SK-N-SH treated with all-trans-retinoic acid at 6 μM for 48 hours (cell line): ENCODE measurements around the gene LSM3.

Experiments used
- ATAC-seq: fragments of 200-7000 bp; cut with Tn5 transposase; 3 replicates; pipeline ENCODE4 v1.9.1; 2020; ENCODE audit warnings: mild to moderate bottlenecking, moderate library complexity
- ARNTL ChIP-seq: fragments of 450-650 bp; formaldehyde crosslinking; IDR thresholded peaks from 2 replicates; pipeline ENCODE4 v1.5.0; 2020; ENCODE audit warnings: low read depth, mild to moderate bottlenecking, moderate library complexity, borderline replicate concordance
- BACH2 ChIP-seq: fragments of 250-450 bp; sonication (Bioruptor Pico); IDR thresholded peaks from 2 replicates; pipeline ENCODE4 v1.9.0; 2021; ENCODE audit warnings: mild to moderate bottlenecking, borderline replicate concordance
- CREB5 ChIP-seq: fragments of 250-450 bp; sonication (Bioruptor Pico); IDR thresholded peaks from 2 replicates; pipeline ENCODE4 v1.5.1; 2020; ENCODE audit warnings: low read depth, mild to moderate bottlenecking, moderate library complexity
- CSDC2 ChIP-seq: fragments of 250-450 bp; sonication (Bioruptor Pico); IDR thresholded peaks from 2 replicates; pipeline ENCODE4 v1.5.0; 2020; ENCODE audit warnings: mild to moderate bottlenecking, moderate library complexity
- CSRNP3 ChIP-seq: fragments of 250-450 bp; sonication (Bioruptor Pico); IDR thresholded peaks from 2 replicates; pipeline ENCODE4 v1.5.1; 2021; ENCODE audit warnings: mild to moderate bottlenecking, moderate library complexity
- ESRRG ChIP-seq: fragments of 250-450 bp; sonication (Bioruptor Pico); IDR thresholded peaks from 2 replicates; pipeline ENCODE4 v1.6.1; 2021; ENCODE audit warnings: mild to moderate bottlenecking
- GLIS3 ChIP-seq: fragments of 250-450 bp; sonication (Bioruptor Pico); IDR thresholded peaks from 2 replicates; pipeline ENCODE4 v1.5.0; 2020; ENCODE audit warnings: mild to moderate bottlenecking, moderate library complexity
- ISL1 ChIP-seq: fragments of 250-450 bp; sonication (Bioruptor Pico); IDR thresholded peaks from 2 replicates; pipeline ENCODE4 v2.1.2; 2022; ENCODE audit warnings: mild to moderate bottlenecking, moderate library complexity
- OSR1 ChIP-seq: fragments of 250-450 bp; sonication (Bioruptor Pico); IDR thresholded peaks from 2 replicates; pipeline ENCODE4 v1.8.0; 2022; ENCODE audit warnings: moderate library complexity, mild to moderate bottlenecking, inconsistent platforms
- RARB ChIP-seq: fragments of 250-450 bp; sonication (Bioruptor Pico); IDR thresholded peaks from 2 replicates; pipeline ENCODE4 v1.8.0; 2021; ENCODE audit warnings: mild to moderate bottlenecking, moderate library complexity
- SNAI2 ChIP-seq: fragments of 250-450 bp; sonication (Bioruptor Pico); IDR thresholded peaks from 2 replicates; pipeline ENCODE4 v1.5.0; 2020; ENCODE audit warnings: mild to moderate bottlenecking, moderate library complexity
- TCF4 ChIP-seq: fragments of 250-450 bp; sonication (Bioruptor Pico); IDR thresholded peaks from 2 replicates; pipeline ENCODE4 v1.8.0; 2021; ENCODE audit warnings: mild to moderate bottlenecking, moderate library complexity, borderline replicate concordance
- TOX ChIP-seq: fragments of 250-450 bp; sonication (Bioruptor Pico); IDR thresholded peaks from 2 replicates; pipeline ENCODE4 v1.8.0; 2021; ENCODE audit warnings: mild to moderate bottlenecking, moderate library complexity, borderline replicate concordance
- ZC3H10 ChIP-seq: fragments of 250-450 bp; sonication (Bioruptor Pico); IDR thresholded peaks from 2 replicates; pipeline ENCODE4 v1.5.1; 2021; ENCODE audit warnings: mild to moderate bottlenecking, moderate library complexity
- ZFP3 ChIP-seq: fragments of 250-450 bp; sonication (Bioruptor Pico); IDR thresholded peaks from 2 replicates; pipeline ENCODE4 v1.5.0; 2020; ENCODE audit warnings: mild to moderate bottlenecking, moderate library complexity
- ZFP30 ChIP-seq: fragments of 450-650 bp; formaldehyde crosslinking; IDR thresholded peaks from 2 replicates; pipeline ENCODE4 v1.5.0; 2022; ENCODE audit warnings: mild to moderate bottlenecking, moderate library complexity
- ZNF565 ChIP-seq: fragments of 450-650 bp; formaldehyde crosslinking; conservative IDR thresholded peaks from 2 replicates; pipeline ENCODE4 v1.5.0; 2020; ENCODE audit warnings: low read depth, mild to moderate bottlenecking, moderate library complexity
- ZNF70 ChIP-seq: fragments of 450-650 bp; formaldehyde crosslinking; IDR thresholded peaks from 2 replicates; pipeline ENCODE4 v1.5.0; 2020; ENCODE audit warnings: mild to moderate bottlenecking, moderate library complexity
- ZNF8 ChIP-seq: fragments of 450-650 bp; formaldehyde crosslinking; IDR thresholded peaks from 2 replicates; pipeline ENCODE4 v1.5.0; 2020; ENCODE audit warnings: mild to moderate bottlenecking, moderate library complexity
- TF ChIP-seq, protein P1 (sequence below): fragments of 250-450 bp; sonication (Bioruptor Pico); IDR thresholded peaks from 2 replicates; pipeline ENCODE4 v1.8.0; 2021; ENCODE audit warnings: low read depth, mild to moderate bottlenecking, moderate library complexity, borderline replicate concordance
- TF ChIP-seq, protein P2 (sequence below): fragments of 250-450 bp; sonication (Bioruptor Pico); IDR thresholded peaks from 2 replicates; pipeline ENCODE4 v1.5.0; 2020; ENCODE audit warnings: mild to moderate bottlenecking, moderate library complexity

The LSM3 gene

DNA sequence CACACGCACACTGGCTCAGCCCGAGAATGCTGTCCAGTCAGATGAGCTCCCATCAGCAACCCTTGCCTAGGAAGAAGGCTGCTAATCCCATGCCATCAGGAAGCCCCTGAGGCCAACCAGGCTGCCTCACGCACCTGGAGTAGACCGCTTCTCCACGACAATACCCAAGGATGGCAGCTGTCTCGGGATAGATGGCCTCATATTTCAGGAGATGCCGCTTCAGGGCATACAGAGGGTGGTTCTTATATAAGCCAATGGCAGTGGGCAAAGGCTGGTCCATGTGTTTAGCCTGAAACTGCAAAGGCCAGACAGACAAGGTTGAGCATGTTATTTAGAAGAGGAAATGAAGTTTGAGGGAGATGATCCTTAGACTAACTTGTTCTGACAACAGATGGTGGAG lies 22.4 kb upstream of the LSM3 start:
- no peak for ATAC-seq
- no peak for TF ChIP-seq ZNF565 (CRISPR knock-in tag)
- TF ChIP-seq GLIS3 (CRISPR knock-in tag): no peak
- TF ChIP-seq ZC3H10 (CRISPR knock-in tag): no peak
- TF ChIP-seq, protein P1, sequence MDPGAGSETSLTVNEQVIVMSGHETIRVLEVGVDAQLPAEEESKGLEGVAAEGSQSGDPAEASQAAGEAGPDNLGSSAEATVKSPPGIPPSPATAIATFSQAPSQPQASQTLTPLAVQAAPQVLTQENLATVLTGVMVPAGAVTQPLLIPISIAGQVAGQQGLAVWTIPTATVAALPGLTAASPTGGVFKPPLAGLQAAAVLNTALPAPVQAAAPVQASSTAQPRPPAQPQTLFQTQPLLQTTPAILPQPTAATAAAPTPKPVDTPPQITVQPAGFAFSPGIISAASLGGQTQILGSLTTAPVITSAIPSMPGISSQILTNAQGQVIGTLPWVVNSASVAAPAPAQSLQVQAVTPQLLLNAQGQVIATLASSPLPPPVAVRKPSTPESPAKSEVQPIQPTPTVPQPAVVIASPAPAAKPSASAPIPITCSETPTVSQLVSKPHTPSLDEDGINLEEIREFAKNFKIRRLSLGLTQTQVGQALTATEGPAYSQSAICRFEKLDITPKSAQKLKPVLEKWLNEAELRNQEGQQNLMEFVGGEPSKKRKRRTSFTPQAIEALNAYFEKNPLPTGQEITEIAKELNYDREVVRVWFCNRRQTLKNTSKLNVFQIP (CRISPR knock-in tag): no peak
- no peak for TF ChIP-seq OSR1 (CRISPR knock-in tag)
- TF ChIP-seq RARB (CRISPR knock-in tag): no peak
- no peak for TF ChIP-seq SNAI2 (CRISPR knock-in tag)
- TF ChIP-seq ZNF70 (CRISPR knock-in tag): no peak
- no peak for TF ChIP-seq BACH2 (CRISPR knock-in tag)
- no peak for TF ChIP-seq CSDC2 (CRISPR knock-in tag)
- no peak for TF ChIP-seq ESRRG (CRISPR knock-in tag)
- TF ChIP-seq ARNTL (CRISPR knock-in tag): no peak
- TF ChIP-seq TOX: no peak
- TF ChIP-seq CSRNP3 (CRISPR knock-in tag): no peak
- TF ChIP-seq ZFP30 (CRISPR knock-in tag): no peak
- TF ChIP-seq ZFP3 (CRISPR knock-in tag): no peak
- no peak for TF ChIP-seq ISL1 (CRISPR knock-in tag)
- no peak for TF ChIP-seq CREB5 (CRISPR knock-in tag)
- no peak for TF ChIP-seq ZNF8 (CRISPR knock-in tag)
- TF ChIP-seq TCF4 (CRISPR knock-in tag): no peak

GRCh38 chr3:14156843-14157561 lies 21.6 kb upstream of the LSM3 start:
- TF ChIP-seq, protein P2, sequence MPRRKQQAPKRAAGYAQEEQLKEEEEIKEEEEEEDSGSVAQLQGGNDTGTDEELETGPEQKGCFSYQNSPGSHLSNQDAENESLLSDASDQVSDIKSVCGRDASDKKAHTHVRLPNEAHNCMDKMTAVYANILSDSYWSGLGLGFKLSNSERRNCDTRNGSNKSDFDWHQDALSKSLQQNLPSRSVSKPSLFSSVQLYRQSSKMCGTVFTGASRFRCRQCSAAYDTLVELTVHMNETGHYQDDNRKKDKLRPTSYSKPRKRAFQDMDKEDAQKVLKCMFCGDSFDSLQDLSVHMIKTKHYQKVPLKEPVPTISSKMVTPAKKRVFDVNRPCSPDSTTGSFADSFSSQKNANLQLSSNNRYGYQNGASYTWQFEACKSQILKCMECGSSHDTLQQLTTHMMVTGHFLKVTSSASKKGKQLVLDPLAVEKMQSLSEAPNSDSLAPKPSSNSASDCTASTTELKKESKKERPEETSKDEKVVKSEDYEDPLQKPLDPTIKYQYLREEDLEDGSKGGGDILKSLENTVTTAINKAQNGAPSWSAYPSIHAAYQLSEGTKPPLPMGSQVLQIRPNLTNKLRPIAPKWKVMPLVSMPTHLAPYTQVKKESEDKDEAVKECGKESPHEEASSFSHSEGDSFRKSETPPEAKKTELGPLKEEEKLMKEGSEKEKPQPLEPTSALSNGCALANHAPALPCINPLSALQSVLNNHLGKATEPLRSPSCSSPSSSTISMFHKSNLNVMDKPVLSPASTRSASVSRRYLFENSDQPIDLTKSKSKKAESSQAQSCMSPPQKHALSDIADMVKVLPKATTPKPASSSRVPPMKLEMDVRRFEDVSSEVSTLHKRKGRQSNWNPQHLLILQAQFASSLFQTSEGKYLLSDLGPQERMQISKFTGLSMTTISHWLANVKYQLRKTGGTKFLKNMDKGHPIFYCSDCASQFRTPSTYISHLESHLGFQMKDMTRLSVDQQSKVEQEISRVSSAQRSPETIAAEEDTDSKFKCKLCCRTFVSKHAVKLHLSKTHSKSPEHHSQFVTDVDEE: no peak
- TF ChIP-seq ISL1 (CRISPR knock-in tag) (no peak), CSRNP3 (CRISPR knock-in tag) (no peak)
- ATAC-seq: no peak

DNA sequence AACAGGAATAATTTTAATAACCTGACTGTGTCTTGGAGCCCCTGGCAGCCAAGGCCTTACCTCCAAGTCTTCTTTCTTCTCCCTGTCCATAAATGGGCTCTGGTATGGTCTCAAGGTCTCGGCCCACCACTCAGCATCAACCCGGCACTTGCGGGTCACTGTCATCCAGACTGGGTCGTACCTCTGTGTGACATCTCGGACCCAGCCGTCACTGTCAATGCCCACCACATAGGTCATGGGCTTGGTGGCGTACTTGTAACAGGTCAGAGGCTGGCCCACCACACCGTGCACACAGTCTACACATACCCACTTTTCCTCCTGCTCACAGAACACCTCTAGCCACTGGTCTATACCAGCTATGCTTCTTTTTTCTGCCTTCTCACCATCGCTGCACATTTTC lies 20.7 kb upstream of the LSM3 start:
- TF ChIP-seq TCF4 (CRISPR knock-in tag) (no peak), ESRRG (CRISPR knock-in tag) (no peak), CSDC2 (CRISPR knock-in tag) (no peak), BACH2 (CRISPR knock-in tag) (no peak), TOX (no peak), OSR1 (CRISPR knock-in tag) (no peak), ZNF70 (CRISPR knock-in tag) (no peak)
- TF ChIP-seq, protein P2: no peak
- TF ChIP-seq, all 23 proteins: peak for 0
- no peak for ATAC-seq
